Progenitor cell of endocrine pancreas (in vitro differentiated cells): ENCODE measurements around the gene GLRA2. TPM values are rescaled to one million over a fixed set of nuclear protein-coding genes. Genes with fewer than 3 reads are reported as not detected.

Experiments used
- DNase-seq: peaks from one replicate; pipeline ENCODE4 v3.0.0; 2021; ENCODE audit warnings: low spot score; ENCODE audit not compliant: unreplicated experiment
- H3K27ac Mint-ChIP-seq: 2 replicates; pipeline ENCODE4 v1.8.0; 2021; ENCODE audit warnings: mild to moderate bottlenecking, moderate library complexity, mixed read lengths
- H3K27me3 Mint-ChIP-seq: 2 replicates; pipeline ENCODE4 v1.8.0; 2021; ENCODE audit warnings: mixed read lengths
- H3K36me3 Mint-ChIP-seq: 2 replicates; pipeline ENCODE4 v1.8.0; 2022; ENCODE audit warnings: mixed read lengths; ENCODE audit not compliant: insufficient read depth
- H3K4me1 Mint-ChIP-seq: 2 replicates; pipeline ENCODE4 v1.8.0; 2021; ENCODE audit warnings: low read depth, mixed read lengths
- H3K4me3 Mint-ChIP-seq: 2 replicates; pipeline ENCODE4 v1.8.0; 2021; ENCODE audit warnings: low read depth, mild to moderate bottlenecking, moderate library complexity, mixed read lengths
- H3K9me3 Mint-ChIP-seq: 2 replicates; pipeline ENCODE4 v1.8.0; 2021; ENCODE audit warnings: low read depth, mixed read lengths
- CTCF ChIP-seq: fragments of 200-600 bp; sonication (generic); IDR thresholded peaks from one replicate; pipeline ENCODE4 v1.5.0; 2021; ENCODE audit warnings: antibody characterized with exemption, mild to moderate bottlenecking; ENCODE audit not compliant: unreplicated experiment
- total RNA-seq: library from RNA; stranded (reverse); gene quantifications from 2 replicates; pipeline ENCODE4 v1.2.1, GENCODE V29; 2021

The GLRA2 gene
- total RNA-seq, 1 donor from 2014 or later = not detected

- no peaks in the 10 kb centered on the region for H3K36me3 Mint-ChIP-seq
- H3K27me3 Mint-ChIP-seq = no peaks in the 10 kb centered on the region
- no peaks in the 10 kb centered on the region for H3K4me1 Mint-ChIP-seq
- H3K4me3 Mint-ChIP-seq = no peak overlapping the region
- H3K27ac Mint-ChIP-seq = no peak overlapping the region
- no peak for TF ChIP-seq CTCF
- no peak for DNase-seq
- peaks cover 43% of the 10 kb centered on the region for H3K9me3 Mint-ChIP-seq
Observed at GRCh38 chrX:14564058-14564457, 34.7 kb downstream of the GLRA2 start.

- DNase-seq = no peak
- H3K27ac Mint-ChIP-seq = no peak overlapping the region
- H3K9me3 Mint-ChIP-seq = peaks cover 11% of the 10 kb centered on the region
- no peak for TF ChIP-seq CTCF
- H3K36me3 Mint-ChIP-seq = no peaks in the 10 kb centered on the region
- H3K27me3 Mint-ChIP-seq = no peaks in the 10 kb centered on the region
- no peaks in the 10 kb centered on the region for H3K4me1 Mint-ChIP-seq
- no peak overlapping the region for H3K4me3 Mint-ChIP-seq
Observed at GRCh38 chrX:14573161-14573560, 43.8 kb downstream of the GLRA2 start.

- TF ChIP-seq CTCF = no peak
- Mint-ChIP-seq H3K27me3 (no peaks in the 10 kb centered on the region), H3K4me3 (no peak overlapping the region), H3K36me3 (no peaks in the 10 kb centered on the region), H3K27ac (no peak overlapping the region), H3K4me1 (no peaks in the 10 kb centered on the region), H3K9me3 (peaks cover 14% of the 10 kb centered on the region)
- DNase-seq = no peak
Observed at GRCh38 chrX:14581081-14581480, 51.7 kb downstream of the GLRA2 start.

GRCh38 chrX:14584548-14584947 lies 55.2 kb downstream of the GLRA2 start:
- no peaks in the 10 kb centered on the region for H3K36me3 Mint-ChIP-seq
- no peaks in the 10 kb centered on the region for H3K27me3 Mint-ChIP-seq
- DNase-seq = no peak
- TF ChIP-seq CTCF = no peak
- H3K9me3 Mint-ChIP-seq = peaks cover 25% of the 10 kb centered on the region
- H3K4me3 Mint-ChIP-seq = no peak overlapping the region
- H3K27ac Mint-ChIP-seq = no peak overlapping the region
- no peaks in the 10 kb centered on the region for H3K4me1 Mint-ChIP-seq

- DNase-seq = no peak
- H3K9me3 Mint-ChIP-seq = peaks cover 34% of the 10 kb centered on the region
- no peaks in the 10 kb centered on the region for H3K4me1 Mint-ChIP-seq
- TF ChIP-seq CTCF = no peak
- H3K4me3 Mint-ChIP-seq = no peak overlapping the region
- no peak overlapping the region for H3K27ac Mint-ChIP-seq
- H3K36me3 Mint-ChIP-seq = no peaks in the 10 kb centered on the region
- no peaks in the 10 kb centered on the region for H3K27me3 Mint-ChIP-seq
Observed at GRCh38 chrX:14590216-14590615, 60.9 kb downstream of the GLRA2 start.
